Left ventricle myocardium inferior (tissue), 1 donor: ENCODE results near the gene GMPS. TPM values are rescaled to one million over a fixed set of nuclear protein-coding genes. Genes with fewer than 3 reads are reported as not detected.
"Not testable (repeated sequence)": the region's sequence is repeated elsewhere in the genome, so short reads cannot be mapped to it uniquely, and the experiment has no call there.

Experiments
- DNase-seq: peaks from one replicate; pipeline ENCODE4 v3.0.0-alpha.2; 2020
- H3K27ac ChIP-seq: fragments of 200-600 bp; replicated peaks from 2 replicates; pipeline ENCODE4 v1.8.0; 2021
- H3K27me3 ChIP-seq: fragments of 200-600 bp; 2 replicates; pipeline ENCODE4 v1.8.0; 2021; ENCODE audit warnings: low read depth
- H3K36me3 ChIP-seq: fragments of 200-600 bp; 2 replicates; pipeline ENCODE4 v1.8.0; 2021
- H3K4me1 ChIP-seq: fragments of 200-600 bp; 2 replicates; pipeline ENCODE4 v1.8.0; 2021
- H3K4me3 ChIP-seq: fragments of 200-600 bp; 2 replicates; pipeline ENCODE4 v1.8.0; 2021; ENCODE audit warnings: mild to moderate bottlenecking, moderate library complexity
- H3K9me3 ChIP-seq: fragments of 200-600 bp; replicated peaks from 2 replicates; pipeline ENCODE4 v1.8.0; 2021
- CTCF ChIP-seq: fragments of 200-600 bp; IDR thresholded peaks from 2 replicates; pipeline ENCODE4 v1.8.0; 2021; ENCODE audit warnings: antibody characterized with exemption, mild to moderate bottlenecking, borderline replicate concordance
- intact Hi-C: fragments of 100-400 bp; cut with micrococcal nuclease; formaldehyde crosslinking; loops from one replicate; pipeline ENCODE4 v1.11.0; 2022
- total RNA-seq: library from RNA; stranded (reverse); fragmentation: NEBNext Ultra II Directional; extraction: Animal tissue kit (Norgen Biotek cat#: 25700); gene quantifications from one replicate; pipeline ENCODE4 v1.2.1, GENCODE V29; 2021
- donor health status: DM: no; HTN: yes; CAD: no; lungs with severe emphysema.

GMPS gene
- total RNA-seq, 1 donor from 2014 or later: 29.4 TPM

- intact Hi-C loops: no loop called here
- H3K4me3 ChIP-seq: no peak overlapping the region
- no peak overlapping the region for H3K27ac ChIP-seq
- TF ChIP-seq CTCF: no peak
- H3K27me3 ChIP-seq: no peaks in the 10 kb centered on the region
- DNase-seq: no peak
- peaks cover 74% of the 10 kb centered on the region for H3K4me1 ChIP-seq
- peaks cover 11% of the 10 kb centered on the region for H3K36me3 ChIP-seq
- H3K9me3 ChIP-seq: no peaks in the 10 kb centered on the region
Measured at GRCh38 chr3:155847993-155848392, 22.5 kb upstream of the GMPS start.

- DNase-seq, H3K9me3 ChIP-seq, H3K4me3 ChIP-seq, H3K27me3 ChIP-seq, H3K27ac ChIP-seq, intact Hi-C loops: not testable (repeated sequence)
- H3K4me1 ChIP-seq: peaks cover 87% of the 10 kb centered on the region
- H3K36me3 ChIP-seq: peaks cover 11% of the 10 kb centered on the region
Measured at GRCh38 chr3:155849404-155849803, 21.0 kb upstream of the GMPS start.

GRCh38 chr3:155852341-155852740 is 18.1 kb upstream of the GMPS start:
- H3K27ac ChIP-seq: no peak overlapping the region
- H3K9me3 ChIP-seq: no peaks in the 10 kb centered on the region
- TF ChIP-seq CTCF: no peak
- H3K36me3 ChIP-seq: peaks cover 11% of the 10 kb centered on the region
- DNase-seq: no peak
- H3K27me3 ChIP-seq: no peaks in the 10 kb centered on the region
- intact Hi-C loops: no loop called here
- H3K4me1 ChIP-seq: peaks cover 73% of the 10 kb centered on the region
- H3K4me3 ChIP-seq: peak overlapping the region; percentile 90

- Histone ChIP-seq H3K9me3 (no peaks in the 10 kb centered on the region), H3K36me3 (peaks cover 2% of the 10 kb centered on the region), H3K4me3 (peak overlapping the region; percentile 90), H3K27me3 (no peaks in the 10 kb centered on the region), H3K4me1 (peaks cover 64% of the 10 kb centered on the region), H3K27ac (peak overlapping the region; percentile 91)
- DNase-seq: peak; percentile 22
- peak; percentile 29 for TF ChIP-seq CTCF
- intact Hi-C loops: no loop called here
Measured at GRCh38 chr3:155853214-155854140, 17.0 kb upstream of the GMPS start.

DNA sequence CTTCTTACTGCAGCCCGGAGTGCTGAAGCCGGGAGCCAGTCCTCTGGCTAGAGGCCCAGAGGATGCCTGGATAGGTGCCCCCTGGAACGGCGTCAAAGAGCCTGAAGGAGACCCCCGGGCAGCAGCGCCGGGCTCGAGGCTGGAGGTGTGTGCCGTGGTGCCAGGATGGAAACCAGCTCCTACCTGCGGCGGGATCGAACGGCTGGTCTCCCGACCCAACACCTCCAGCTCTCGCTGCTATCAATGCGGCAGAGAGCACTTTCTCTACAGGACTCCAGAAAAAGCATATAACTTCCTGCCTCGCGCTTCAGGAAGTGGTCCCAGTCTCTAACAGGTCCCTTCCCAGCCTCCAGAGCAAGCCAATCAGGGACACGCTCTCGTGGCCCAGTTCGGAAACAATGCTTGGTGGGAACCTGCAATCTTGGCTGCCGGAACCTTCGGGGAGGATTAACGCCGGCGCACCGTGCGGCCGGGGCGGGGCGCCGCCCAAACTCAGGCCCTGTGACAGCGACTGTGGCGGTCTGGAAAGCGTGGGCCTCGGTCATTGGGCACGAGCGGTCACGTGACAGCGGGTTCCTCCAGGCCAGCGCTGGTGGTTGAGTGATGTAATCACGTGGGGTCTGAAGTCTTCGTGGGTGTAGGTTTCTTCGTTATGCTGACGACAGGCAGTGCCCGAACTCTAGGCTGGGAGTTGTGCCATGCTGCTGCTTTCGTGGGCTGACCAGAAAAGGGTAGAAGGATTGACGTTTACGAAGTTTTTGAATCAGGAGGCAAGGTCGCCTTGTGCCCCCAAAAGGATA is 16.1 kb upstream of the GMPS start, which contains the start of gene SLC33A1:
SLC33A1 (minus strand) TSS at position 287 of the 800 bp plus-strand sequence. CDS start 430 bp downstream, outside the sequence.
- peak; percentile 99 for DNase-seq
- intact Hi-C loops: no loop called here
- Histone ChIP-seq H3K9me3 (no peaks in the 10 kb centered on the region), H3K36me3 (no peaks in the 10 kb centered on the region), H3K4me1 (peaks cover 56% of the 10 kb centered on the region), H3K4me3 (peak within 1 kb of the TSS; percentile 90), H3K27ac (peak within 1 kb of the TSS; percentile 91), H3K27me3 (no peaks in the 10 kb centered on the region)
- TF ChIP-seq CTCF: no peak
